ENCODE data around the gene ZNF175.

Gene ZNF175

GRCh38 chr19:51632126-51632525 is 61.0 kb downstream of the ZNF175 start:
- DNase-seq: no peak

DNA sequence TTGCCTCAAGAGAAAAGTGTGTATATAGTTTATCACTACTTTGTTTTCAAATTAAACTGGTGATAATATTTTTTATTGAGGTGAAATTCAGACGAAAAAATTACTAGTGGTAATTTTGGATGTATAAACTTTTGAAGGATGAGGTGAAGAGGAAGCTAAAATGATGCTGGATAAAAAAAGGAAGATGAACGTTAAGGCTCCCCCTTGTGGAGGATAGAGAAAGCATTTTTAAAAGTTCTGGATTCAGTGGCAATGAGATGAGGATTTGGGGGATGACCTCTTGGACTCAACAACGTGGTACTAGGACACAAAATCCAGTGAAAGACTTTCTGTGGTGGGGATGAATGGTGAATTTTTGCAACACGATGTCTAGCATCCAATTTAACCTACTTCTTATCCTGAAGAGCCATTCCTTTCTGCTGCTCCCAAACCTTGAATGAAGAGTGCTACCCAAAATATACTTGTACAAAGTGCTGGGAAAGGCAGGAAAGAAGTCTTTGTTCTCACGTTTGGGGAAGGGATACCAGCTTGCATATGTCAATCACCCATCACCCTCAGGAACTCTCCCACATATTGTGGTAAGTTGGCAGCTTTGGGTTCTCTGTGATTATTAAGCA is 66.4 kb downstream of the ZNF175 start:
- DNase-seq: no peak

DNA sequence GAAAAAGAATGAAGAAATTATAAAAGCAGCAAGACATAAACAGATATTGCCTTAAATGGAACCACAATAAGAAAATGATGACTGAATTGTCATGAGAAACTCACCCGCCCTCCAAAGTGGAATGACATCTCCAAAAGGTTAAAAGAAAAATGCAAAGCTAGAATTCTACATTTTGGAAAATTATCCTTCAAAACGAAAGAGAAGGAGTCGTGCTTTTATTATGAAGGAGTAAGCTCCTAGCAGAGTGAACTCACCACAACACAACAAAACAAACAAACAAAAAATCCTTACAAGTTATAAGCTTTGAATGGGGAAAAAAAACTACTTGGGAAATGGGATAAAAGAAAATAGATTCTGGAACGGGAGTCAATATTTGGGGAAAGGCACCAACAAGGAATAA is 68.8 kb downstream of the ZNF175 start:
- DNase-seq: no peak

DNA sequence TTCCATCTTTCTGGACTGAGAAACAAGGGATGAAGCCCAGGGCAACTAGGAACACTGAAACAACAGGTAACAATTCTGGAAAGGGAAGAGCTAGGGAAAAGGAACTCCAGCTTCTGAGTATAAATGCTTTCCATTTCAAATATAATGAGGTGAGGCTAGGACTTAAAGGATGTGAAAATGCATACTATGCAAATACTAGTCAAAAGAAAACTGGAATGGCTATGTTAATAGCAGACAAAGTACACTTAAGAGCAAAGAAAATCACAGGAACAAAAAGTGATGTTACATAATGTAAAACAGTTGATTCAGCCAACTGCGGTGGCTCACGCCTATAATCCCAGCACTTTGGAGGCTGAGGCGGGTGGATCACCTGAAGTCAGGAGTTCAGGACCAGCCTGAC is 69.3 kb downstream of the ZNF175 start:
- no peak for DNase-seq

DNA sequence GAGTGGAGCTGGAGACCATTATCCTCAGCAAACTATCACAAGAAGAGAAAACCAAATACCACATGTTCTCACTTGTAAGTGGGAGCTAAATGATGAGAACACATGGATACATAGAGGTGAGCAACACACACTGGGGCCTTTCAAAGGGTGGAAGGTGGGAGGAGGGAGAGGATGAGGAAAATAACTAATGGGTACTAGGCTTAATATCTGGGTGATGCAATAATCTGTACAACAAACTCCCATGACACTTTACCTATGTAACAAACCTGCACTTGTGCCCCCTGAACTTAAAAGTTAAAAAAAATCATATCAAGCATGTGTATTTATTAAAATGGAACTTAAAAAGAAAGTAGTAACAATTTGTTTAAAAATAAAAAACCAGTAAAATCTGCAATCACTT is 70.6 kb downstream of the ZNF175 start:
- DNase-seq: no peak

Data from stimulated activated CD4-positive, alpha-beta T cell treated with anti-CD3 and anti-CD28 coated beads, Interleukin-2, amount 100 ng/mL, for 24 hours (primary cell).